ENCODE measurements around the gene SCMH1. TPM values are rescaled to one million over a fixed set of nuclear protein-coding genes. Genes with fewer than 3 reads are reported as not detected.
"Not testable (repeated sequence)": the region's sequence is repeated elsewhere in the genome, so short reads cannot be mapped to it uniquely, and the experiment has no call there.

SCMH1 gene
- total and polyA plus RNA-seq, 2 donors (not counting 3 experiments of a cell fraction or from before 2014, with no cell fraction given): 39.9 to 40.7 TPM

- FAIRE-seq; H3K4me2 ChIP-seq (ENCODE audit: insufficient read depth, low read length); H3K9ac ChIP-seq (replicated peaks; ENCODE audit: extremely low read depth, insufficient read depth, low read length); H3K27me3 ChIP-seq (ENCODE audit: control insufficient read depth in 2 of 2, insufficient read depth in 2 of 2, low read length in 2 of 2); H3K79me2 ChIP-seq (ENCODE audit: control insufficient read depth, insufficient read depth, low read length); H3K9me1 ChIP-seq (replicated peaks; ENCODE audit: control insufficient read depth, extremely low read depth, insufficient read depth, low read length); H3K9me3 ChIP-seq (replicated peaks; ENCODE audit: control insufficient read depth, insufficient read depth, low read length); DNase-seq (ENCODE audit: low read depth, low spot score); intact Hi-C loops (cut with micrococcal nuclease); dilution Hi-C loops (cut with MboI; ENCODE audit: extremely low pct_ligation_motif_present, low sequenced_read_pairs); H3K27ac ChIP-seq (ENCODE audit: insufficient read depth, low read depth, low read length); H4K20me1 ChIP-seq (replicated peaks; ENCODE audit: control insufficient read depth, extremely low read depth, insufficient read depth, low read length); CTCF ChIA-PET; POLR2A ChIA-PET; H3K4me1 ChIP-seq (ENCODE audit: control insufficient read depth, extremely low read depth, insufficient read depth, low read length); H3K36me3 ChIP-seq (ENCODE audit: control insufficient read depth in 2 of 2, extremely low read depth in 1 of 2, insufficient read depth in 2 of 2, low read length in 2 of 2); BruUV-seq (replicated peaks); H2AFZ ChIP-seq (ENCODE audit: low read depth, low read length); H3K4me3 ChIP-seq (replicated peaks in 1 of 3; ENCODE audit: insufficient read depth in 1 of 3, low read depth in 1 of 3, low read length in 3 of 3): not testable (repeated sequence)
These were observed 107.8 kb downstream of the SCMH1 start for GRCh38 chr1:41134325-41134724.

DNA sequence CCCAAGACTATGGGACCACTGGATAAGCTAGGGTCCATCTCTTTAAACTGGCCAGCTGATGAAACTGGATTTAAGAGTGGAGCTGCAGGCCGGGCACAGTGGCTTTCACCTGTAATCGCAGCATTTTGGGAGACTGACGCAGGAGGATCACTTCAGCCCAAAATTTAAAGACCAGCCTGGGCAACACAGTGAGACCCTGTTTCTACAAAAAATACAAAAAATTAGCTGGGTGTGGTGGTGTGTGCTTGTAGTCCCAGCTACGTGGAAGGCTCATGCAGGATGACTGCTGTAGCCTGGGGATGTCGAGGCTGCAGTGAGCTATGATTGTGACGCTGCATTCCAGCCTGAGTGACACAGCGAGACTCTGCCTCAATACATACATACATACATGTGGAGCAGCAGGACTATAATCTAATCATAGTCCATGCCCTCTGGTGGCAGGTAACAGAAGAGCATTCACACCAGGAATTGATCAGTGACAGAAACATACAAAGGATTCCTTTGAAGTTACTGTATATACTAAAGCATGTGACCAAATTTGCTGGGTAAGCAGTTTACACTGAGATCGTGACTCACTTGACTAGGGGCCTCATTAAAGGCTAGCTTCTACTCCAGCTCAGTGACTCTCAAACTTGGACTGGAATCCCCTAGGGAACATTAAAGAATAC, 119.1 kb downstream of the SCMH1 start:
- no peaks in the 10 kb centered on the region for H3K79me2 ChIP-seq (ENCODE audit: control insufficient read depth, insufficient read depth, low read length)
- no peak overlapping the region for H3K27ac ChIP-seq (ENCODE audit: insufficient read depth, low read depth, low read length)
- no TSS peak for BruUV-seq (replicated peaks)
- H2AFZ ChIP-seq (ENCODE audit: low read depth, low read length): no peak overlapping the region
- no peaks in the 10 kb centered on the region for H3K27me3 ChIP-seq (ENCODE audit: control insufficient read depth in 2 of 2, insufficient read depth in 2 of 2, low read length in 2 of 2)
- dilution Hi-C loops (cut with MboI; ENCODE audit: extremely low pct_ligation_motif_present, low sequenced_read_pairs): no loop called here
- no peaks in the 10 kb centered on the region for H3K36me3 ChIP-seq (ENCODE audit: control insufficient read depth in 2 of 2, extremely low read depth in 1 of 2, insufficient read depth in 2 of 2, low read length in 2 of 2)
- H3K9me3 ChIP-seq (replicated peaks; ENCODE audit: control insufficient read depth, insufficient read depth, low read length): no peaks in the 10 kb centered on the region
- H3K4me3 ChIP-seq (replicated peaks in 1 of 3; ENCODE audit: insufficient read depth in 1 of 3, low read depth in 1 of 3, low read length in 3 of 3): no peak overlapping the region
- intact Hi-C loops (cut with micrococcal nuclease): loop anchor here (1.0 to 5.0 kb wide), 4 partner anchors 14 to 276 kb away; no protein-coding TSS in a partner anchor
- FAIRE-seq (peak; percentile 67), DNase-seq (ENCODE audit: low read depth, low spot score) (peak; percentile 68)
- CTCF ChIA-PET: interaction anchor here (0.7 to 2.1 kb wide), 17 partner anchors 14 to 126 kb away, joined by 3 to 36 read pairs (median 4); partner anchors contain the start of gene SLFNL1
- no peak overlapping the region for H3K9ac ChIP-seq (replicated peaks; ENCODE audit: extremely low read depth, insufficient read depth, low read length)
- POLR2A ChIA-PET: no interaction called here
- no peak overlapping the region for H3K4me2 ChIP-seq (ENCODE audit: insufficient read depth, low read length)
- no peaks in the 10 kb centered on the region for H4K20me1 ChIP-seq (replicated peaks; ENCODE audit: control insufficient read depth, extremely low read depth, insufficient read depth, low read length)
- TF ChIP-seq JUN (IDR thresholded peaks at IDR 0.05; ENCODE audit: borderline replicate concordance, insufficient read depth, insufficient read length, low read depth) (no peak), GATA2 (IDR thresholded peaks at IDR 0.05; ENCODE audit: insufficient read depth, insufficient read length, low read depth, low read length) (no peak), MYC (IDR thresholded peaks at IDR 0.05; ENCODE audit: low read depth, low read length) (no peak), FOS (IDR thresholded peaks at IDR 0.05; ENCODE audit: borderline replicate concordance, insufficient read depth, low read length) (peak; percentile 40), EZH2 (IDR thresholded peaks at IDR 0.05; ENCODE audit: borderline replicate concordance, low read depth, low read length, severe bottlenecking) (no peak), POLR2A (IDR thresholded peaks at IDR 0.05; ENCODE audit: low read depth, low read length) (no peak), CTCF (IDR thresholded peaks at IDR 0.05; ENCODE audit: extremely low read depth in 1 of 2, insufficient read depth in 1 of 2, low read depth in 1 of 2, low read length in 2 of 2) (peak; percentile 45 to 48), POLR2AphosphoS5 (IDR thresholded peaks at IDR 0.05; ENCODE audit: insufficient read depth, low read depth, low read length) (no peak)
- TF ChIP-seq, protein P1, sequence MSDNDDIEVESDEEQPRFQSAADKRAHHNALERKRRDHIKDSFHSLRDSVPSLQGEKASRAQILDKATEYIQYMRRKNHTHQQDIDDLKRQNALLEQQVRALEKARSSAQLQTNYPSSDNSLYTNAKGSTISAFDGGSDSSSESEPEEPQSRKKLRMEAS (IDR thresholded peaks at IDR 0.05; ENCODE audit: insufficient read depth, insufficient read length): no peak
- no peaks in the 10 kb centered on the region for H3K9me1 ChIP-seq (replicated peaks; ENCODE audit: control insufficient read depth, extremely low read depth, insufficient read depth, low read length)
- no peaks in the 10 kb centered on the region for H3K4me1 ChIP-seq (ENCODE audit: control insufficient read depth, extremely low read depth, insufficient read depth, low read length)

All from endothelial cell of umbilical vein (primary cell).